ENCODE measurements around the gene ATG101. TPM values are rescaled to one million over a fixed set of nuclear protein-coding genes. Genes with fewer than 3 reads are reported as not detected.

ATG101 gene
- total and polyA plus RNA-seq, 9 of the 15 experiments (the other 6 are each of a cell fraction or from before 2014, with no cell fraction given) = 2.9 to 52.4 (median 29.7) TPM

DNA sequence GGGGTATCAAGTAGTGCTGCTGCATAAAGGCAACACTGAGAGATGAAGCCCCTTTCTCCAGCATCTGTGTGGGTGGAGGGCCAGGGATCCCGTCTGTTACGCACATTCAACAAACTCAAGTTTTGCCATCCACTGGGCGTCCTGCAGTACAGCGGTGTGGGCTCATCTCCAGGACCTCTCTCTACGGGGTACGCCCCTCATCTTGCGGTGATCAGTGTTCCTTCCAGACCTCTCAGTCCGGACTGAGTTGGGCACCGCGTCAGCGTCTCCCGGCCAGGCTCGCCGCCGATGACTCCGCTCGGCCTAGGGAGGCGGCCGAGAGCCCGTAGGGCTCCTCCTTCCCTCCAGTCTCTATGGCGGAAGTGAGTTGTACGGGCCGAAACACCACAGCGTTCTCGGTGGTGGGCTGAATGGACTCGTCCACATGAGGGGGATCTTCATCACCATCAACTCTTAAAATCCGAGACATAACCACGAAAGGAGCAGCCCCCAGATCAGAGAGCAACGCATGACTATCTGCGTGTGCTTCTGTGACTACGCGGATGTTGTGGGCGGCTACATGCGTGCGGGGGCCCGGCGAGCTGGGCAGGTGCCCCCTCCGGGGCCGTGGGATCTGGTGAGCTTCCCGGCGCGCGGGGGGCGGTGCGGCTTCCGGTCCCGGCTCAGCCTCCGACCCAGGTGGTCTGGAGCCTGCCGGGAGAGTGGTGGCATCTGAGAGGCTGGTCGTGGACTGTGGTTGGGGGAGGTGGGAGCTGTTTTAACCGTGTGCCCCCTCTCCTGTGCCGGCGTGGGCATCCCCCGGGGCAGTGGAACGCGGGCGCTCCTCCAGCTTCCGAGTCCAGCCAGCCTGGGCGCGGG is at the start of gene ATG101 (continued):
- TF ChIP-seq PHF20 (IDR thresholded peaks at IDR 0.05; ENCODE audit: partially characterized antibody) = peak; percentile 63
- no peak for TF ChIP-seq ZNF431 (CRISPR knock-in tag; IDR thresholded peaks at IDR 0.05)
- peak; percentile 88 for TF ChIP-seq SREBF1 (IDR thresholded peaks at IDR 0.05; ENCODE audit: borderline replicate concordance, low read depth, low read length)
- no peak; a peak in 1 of 4 replicates for TF ChIP-seq RCOR1 (IDR thresholded peaks at IDR 0.05; ENCODE audit: borderline replicate concordance in 1 of 2, low read depth in 2 of 2, low read length in 2 of 2)
- no peak for TF ChIP-seq REST (IDR thresholded peaks at IDR 0.05; ENCODE audit: borderline replicate concordance)
- peak; percentile 43; the same call in 1 of the 2 replicates for TF ChIP-seq REST (CRISPR knock-in tag; IDR thresholded peaks at IDR 0.05; ENCODE audit: low read depth)
- 0 out of 2 replicates have a peak, but pooled peaks have one; percentile 8 for TF ChIP-seq PKNOX1 (IDR thresholded peaks at IDR 0.05)
- no peak for TF ChIP-seq TAF7 (tag; IDR thresholded peaks at IDR 0.05)
- no peak for TF ChIP-seq ILF3 (IDR thresholded peaks at IDR 0.05; ENCODE audit: borderline replicate concordance)
- no peak for TF ChIP-seq ZNF41 (CRISPR knock-in tag; conservative IDR thresholded peaks at IDR 0.05)
- TF ChIP-seq ETS2 (tag; IDR thresholded peaks at IDR 0.05; ENCODE audit: borderline replicate concordance, poor library complexity, severe bottlenecking) = peak; percentile 59
- TF ChIP-seq GABPA (tag; conservative IDR thresholded peaks at IDR 0.05; ENCODE audit: low read depth) = peak; percentile 97
- no peak for TF ChIP-seq SMAD3 (CRISPR knock-in tag; conservative IDR thresholded peaks at IDR 0.05)
- peak; percentile 95 for TF ChIP-seq ETV5 (CRISPR knock-in tag; IDR thresholded peaks at IDR 0.05; ENCODE audit: low read depth)
- no peak for TF ChIP-seq STAT6 (CRISPR knock-in tag; IDR thresholded peaks at IDR 0.05)
- TF ChIP-seq MCM5 (IDR thresholded peaks at IDR 0.05; ENCODE audit: low read depth) = no peak

All from K562 (cell line).